Measurements from ENCODE around the gene C11orf52.
"Not testable (repeated sequence)": the region's sequence is repeated elsewhere in the genome, so short reads cannot be mapped to it uniquely, and the experiment has no call there.

C11orf52 gene

GRCh38 chr11:111918390-111919256, at the start of gene C11orf52:
Gene C11orf52, plus strand, starts transcription at chr11:111918913. Its CDS starts 60 bp downstream, at chr11:111918973.
- no peak for DNase-seq

GRCh38 chr11:111870113-111870512, 48.6 kb upstream of the C11orf52 start:
- DNase-seq, result no peak

GRCh38 chr11:111870522-111870885, 48.2 kb upstream of the C11orf52 start:
- no peak for DNase-seq

- DNase-seq, result peak; percentile 92
These were observed 47.6 kb upstream of the C11orf52 start, which contains the start of gene ALG9 for GRCh38 chr11:111870886-111871692. Gene ALG9, minus strand, starts transcription at chr11:111871581. Its CDS starts 99 bp downstream, at chr11:111871482.

DNA sequence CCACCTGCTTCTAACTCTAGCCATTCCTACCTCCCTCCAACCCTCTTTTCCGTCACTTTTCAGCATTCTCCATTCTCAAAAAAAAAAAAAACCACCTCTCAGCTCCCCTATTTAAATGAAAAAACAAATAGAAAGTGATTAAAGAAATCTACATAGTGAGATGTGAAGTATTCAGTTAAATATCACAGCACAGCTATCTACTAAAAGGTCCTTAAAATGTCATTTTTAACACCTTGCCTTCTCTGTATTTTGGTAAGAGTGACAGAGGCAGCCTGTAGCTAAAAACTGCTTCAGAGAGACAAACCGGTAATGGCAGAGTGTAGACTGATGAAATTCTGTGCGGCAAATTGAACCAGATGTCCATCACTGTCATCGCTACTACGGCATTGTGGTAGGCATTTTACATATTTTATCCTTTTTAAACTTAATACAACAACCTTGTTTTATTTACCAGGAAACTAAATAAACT, 47.0 kb upstream of the C11orf52 start:
- no peak for DNase-seq

DNA sequence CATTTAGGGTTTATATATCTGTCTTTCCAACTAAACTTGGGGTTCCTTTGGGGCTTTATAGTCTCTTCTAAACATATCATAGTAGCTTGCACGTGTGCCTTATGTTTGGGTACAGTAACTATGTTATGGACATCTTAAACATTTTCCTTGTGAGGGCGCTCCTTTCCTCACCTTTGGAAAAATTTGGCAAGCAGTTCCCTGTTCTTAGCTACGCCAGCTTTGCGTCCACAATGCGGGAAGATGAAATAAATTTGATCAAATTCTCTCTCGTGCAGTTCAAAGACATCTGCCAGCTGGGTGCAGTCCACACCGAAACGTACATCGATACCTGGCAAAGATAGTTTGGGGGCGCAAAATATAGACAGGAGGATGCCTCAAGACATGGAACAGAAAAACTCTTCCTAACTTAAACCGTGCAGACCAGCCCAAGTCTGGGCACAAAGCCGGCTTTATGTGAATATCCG, 40.3 kb upstream of the C11orf52 start:
- DNase-seq, result no peak

GRCh38 chr11:111878849-111879636, 39.7 kb upstream of the C11orf52 start, which contains the start of the genes CFAP68 and FDXACB1:
Gene CFAP68, plus strand, starts transcription at chr11:111879541. Its CDS starts 20 bp downstream, at chr11:111879561.
Gene FDXACB1, minus strand, starts transcription at chr11:111879165. Its CDS starts 33 bp downstream, at chr11:111879132.
- DNase-seq, result peak; percentile 96

DNA sequence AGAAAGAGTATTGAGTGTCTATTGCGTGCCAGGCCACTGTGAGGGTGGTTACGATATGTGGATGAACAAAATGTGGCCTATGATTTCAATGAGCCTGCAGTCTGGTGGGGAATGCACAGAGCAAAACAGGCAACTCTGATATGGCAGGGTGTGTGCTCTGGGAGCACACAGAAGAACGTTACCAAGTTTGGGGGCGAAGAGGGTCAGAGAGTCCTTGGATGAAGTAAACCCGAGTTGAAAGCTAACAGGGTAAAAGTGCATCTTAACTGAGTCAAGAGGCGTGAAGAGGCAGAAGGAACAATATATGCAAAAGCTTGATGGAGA, 39.1 kb upstream of the C11orf52 start:
- DNase-seq, result no peak

DNA sequence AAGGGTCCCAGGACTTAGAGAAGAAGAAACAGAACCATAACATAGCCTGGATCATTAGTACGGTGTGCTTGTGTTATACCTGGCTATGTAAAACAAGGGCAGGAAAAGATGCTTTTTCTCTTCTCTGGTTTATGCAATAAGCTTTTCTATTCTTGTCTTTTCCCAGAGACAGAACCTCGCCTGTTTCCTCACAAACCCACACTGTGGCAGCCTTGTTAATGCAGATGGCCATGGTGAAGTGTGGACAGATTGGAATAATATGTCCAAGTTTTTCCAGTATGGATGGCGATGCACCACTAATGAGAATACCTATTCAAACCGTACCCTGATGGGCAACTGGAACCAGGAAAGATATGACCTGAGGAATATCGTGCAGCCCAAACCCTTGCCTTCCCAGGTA, 36.5 kb upstream of the C11orf52 start:
- no peak for DNase-seq

- DNase-seq, result not testable (repeated sequence)
These were observed 33.7 kb upstream of the C11orf52 start for GRCh38 chr11:111885053-111885452.

DNA sequence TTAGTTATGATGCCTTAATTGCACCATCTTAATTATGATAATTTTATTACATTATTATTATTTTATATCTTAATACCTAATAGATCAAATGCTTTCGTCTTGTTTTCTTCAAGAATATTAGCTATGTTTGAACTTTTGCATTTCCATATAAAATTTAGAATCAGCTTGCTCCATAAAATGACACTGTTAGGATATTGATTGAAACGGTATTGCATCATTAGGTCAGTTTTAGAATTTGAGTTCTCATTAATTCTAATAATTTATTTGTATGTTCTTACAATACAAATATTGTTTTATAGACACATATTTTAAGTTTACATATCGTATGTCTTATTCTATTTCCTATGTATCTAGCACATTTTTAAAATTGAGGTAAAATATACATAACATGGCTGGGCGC, 32.7 kb upstream of the C11orf52 start:
- no peak for DNase-seq

GRCh38 chr11:111886844-111887243, 31.9 kb upstream of the C11orf52 start:
- no peak for DNase-seq

- no peak for DNase-seq
These were observed 13.3 kb upstream of the C11orf52 start for GRCh38 chr11:111905411-111905810.

- DNase-seq, result no peak
These were observed 12.0 kb upstream of the C11orf52 start for GRCh38 chr11:111906680-111907079.

DNA sequence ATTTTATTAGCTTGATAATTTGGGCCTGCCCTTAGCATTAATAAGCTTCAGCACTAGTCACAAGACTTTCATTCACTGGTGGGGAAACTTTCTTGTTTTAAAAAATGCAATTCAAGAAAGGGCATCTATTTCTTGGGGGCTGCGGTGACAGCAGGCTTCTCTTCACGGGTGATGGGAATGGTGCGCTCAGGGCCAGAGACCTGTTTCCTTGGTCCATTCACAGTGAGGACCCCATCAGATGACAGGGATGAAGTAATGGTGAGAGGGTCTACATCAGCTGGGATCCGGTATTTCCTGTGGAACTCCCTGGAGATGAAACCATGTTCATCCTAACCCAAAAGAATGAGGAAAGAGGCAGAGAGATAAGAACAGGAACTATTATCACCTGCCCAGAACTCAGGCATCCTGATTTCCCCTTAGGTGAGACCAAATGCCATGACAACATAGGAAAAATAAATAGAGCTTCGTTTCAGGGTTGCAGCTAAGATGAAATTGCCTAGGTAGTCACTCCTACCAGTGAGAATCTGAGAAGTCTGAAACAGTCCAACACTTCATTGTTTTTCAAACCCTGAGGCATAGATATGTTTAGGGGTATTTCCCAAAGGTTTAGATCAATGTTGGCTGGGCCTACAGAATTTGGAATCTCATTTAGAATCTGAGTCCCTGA, 9.9 kb upstream of the C11orf52 start:
- no peak for DNase-seq

GRCh38 chr11:111909378-111909777, 9.3 kb upstream of the C11orf52 start:
- DNase-seq, result no peak

DNA sequence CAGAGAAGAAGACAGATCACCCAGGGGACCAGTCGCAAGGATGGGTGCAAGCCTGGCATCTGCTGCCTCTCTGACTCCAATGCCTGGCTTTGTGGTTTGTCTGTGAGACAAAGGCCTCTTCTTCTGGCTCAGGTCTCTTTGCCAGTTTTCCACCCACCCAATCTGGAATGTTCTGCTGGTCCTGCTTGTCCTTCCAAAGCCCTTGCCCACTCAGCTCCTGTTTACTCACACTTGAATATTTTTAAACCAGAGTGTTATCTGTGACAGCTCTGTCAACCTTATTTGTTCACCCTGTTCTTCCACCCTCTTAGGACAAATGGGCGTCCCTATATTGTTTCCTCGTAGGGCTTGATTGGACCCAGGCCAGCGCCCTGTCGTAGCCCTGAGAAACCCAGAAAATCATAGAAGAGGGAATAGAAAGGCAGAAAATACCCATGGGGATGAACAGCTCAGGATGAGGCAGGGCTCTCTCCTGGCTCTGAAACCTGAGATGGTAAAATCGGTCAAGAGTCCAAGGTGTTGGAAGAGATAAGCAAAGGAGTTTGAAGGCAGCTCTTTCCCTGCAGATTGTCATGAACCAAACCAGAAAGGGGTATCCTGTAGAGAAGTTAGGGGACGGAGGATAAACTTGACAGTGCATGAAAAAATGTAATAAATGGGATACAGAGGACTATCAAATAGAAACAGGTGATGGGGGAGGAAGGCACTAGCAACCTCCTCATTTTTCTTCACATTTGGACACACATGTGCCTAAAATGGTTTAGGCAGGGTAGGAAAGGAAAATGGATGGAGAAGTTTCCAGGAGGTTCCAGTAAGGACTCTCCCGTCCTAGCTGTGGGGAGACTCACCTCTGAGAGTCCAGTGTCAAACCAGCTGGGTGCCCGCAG, 7.8 kb upstream of the C11orf52 start:
- no peak for DNase-seq

- no peak for DNase-seq
These were observed 6.9 kb upstream of the C11orf52 start, which contains the start of gene CRYAB for GRCh38 chr11:111911563-111912401. Gene CRYAB, minus strand, starts transcription at chr11:111911770. Its CDS starts 46 bp downstream, at chr11:111911724.

DNA sequence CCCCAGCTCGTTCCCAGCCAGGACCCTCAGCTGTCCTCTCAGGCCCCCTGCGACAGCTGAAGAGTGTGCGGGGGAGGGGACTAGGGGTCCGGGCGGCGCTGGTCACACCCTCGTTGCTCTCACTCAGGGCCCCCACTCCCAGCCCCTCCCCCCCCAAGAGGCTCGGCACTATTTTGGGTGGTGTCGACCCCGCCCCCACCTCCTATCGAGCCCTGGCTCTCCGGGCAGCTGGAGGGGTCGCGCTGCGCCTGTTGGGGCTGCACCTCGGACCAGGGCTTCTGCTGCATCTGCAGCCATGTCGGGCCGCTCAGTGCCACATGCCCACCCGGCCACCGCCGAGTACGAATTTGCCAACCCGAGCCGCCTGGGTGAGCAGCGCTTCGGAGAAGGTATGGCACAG, 6.2 kb upstream of the C11orf52 start, which contains the start of gene HSPB2:
Gene HSPB2 (plus strand): TSS at position 200 of the 400 bp plus-strand sequence. CDS start 96 bp downstream, at position 296.
- no peak for DNase-seq

Measured in stimulated activated CD4-positive, alpha-beta T cell treated with anti-CD3 and anti-CD28 coated beads, Interleukin-15, amount 100 ng/mL, for 24 hours (primary cell).